Stromal cell of bone marrow (primary cell): ENCODE measurements around the gene KIF21B.

Source experiments
- DNase-seq: peaks from one replicate; pipeline ENCODE4 v3.0.0-alpha.2; 2012; ENCODE audit warnings: low read depth

Gene KIF21B

DNA sequence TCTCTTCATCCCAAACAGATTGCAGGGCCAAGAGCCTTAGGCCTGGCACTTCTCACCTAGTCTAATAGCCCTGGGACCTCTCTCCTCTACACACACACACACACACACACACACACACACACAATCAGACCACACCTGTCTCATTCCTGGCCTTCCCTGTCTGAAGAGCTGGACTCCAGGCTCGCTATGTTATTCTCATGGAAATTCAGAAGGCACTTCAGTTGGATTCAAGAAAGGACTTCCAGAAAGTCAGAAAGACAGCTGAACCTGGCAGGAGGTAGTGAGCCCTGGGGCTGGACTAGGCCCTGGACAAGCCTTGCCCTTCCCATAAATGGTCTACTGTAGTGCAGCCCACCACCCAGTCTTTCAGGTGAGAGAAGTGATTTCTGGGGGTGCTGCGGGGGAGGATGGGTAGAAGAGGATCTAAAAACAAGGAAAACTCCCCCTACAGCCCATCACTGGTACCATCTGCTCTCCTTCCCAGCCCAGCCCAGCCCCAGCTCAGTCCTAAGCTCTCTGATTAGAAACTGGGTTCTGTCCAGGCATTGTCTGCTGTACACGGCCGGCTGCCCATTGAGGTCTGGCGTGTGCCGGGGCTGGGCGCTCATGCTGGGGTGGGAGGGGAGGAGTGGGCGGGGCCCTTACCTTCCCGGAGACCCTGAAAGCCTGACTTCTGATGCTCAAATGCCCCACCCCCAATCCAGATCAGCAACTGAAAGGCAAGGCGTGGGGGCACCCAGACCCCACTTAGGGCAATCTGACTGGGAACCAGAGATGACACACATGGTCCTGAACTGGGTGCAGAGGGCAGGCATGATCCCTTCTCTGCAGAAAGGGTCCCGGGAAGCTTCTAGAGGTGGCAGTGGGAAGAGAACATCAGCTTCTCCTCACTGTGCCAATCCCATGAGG is 2.5 kb downstream of the KIF21B start:
- no peak for DNase-seq

DNA sequence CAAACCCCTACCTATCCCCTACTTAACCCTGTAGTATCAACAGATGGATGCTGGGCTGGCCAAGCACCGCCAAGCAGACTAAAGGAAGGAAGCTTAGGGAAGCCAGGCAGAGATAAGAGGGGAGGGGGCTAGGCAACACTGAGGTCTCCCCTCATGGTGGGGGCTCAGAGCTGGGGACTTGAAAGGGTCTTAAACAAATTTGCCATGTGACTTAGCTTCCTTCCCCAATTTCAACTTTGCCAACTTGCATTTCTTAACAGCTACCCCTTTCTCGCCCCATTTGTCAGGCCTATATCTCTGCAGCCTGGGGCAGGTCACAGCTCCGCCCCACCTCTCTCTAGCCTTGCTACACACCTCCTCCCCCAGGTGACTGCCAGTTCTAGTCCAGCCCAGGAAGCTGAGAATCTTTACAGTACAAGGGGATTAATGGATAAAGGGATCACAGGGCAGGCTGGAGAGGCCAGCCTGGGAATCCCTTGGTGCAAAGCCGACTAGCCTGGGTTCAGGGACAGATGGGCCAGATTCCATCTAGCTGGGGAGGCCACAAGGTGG is 3.4 kb downstream of the KIF21B start:
- DNase-seq, result no peak

GRCh38 chr1:201019321-201019977 is 4.1 kb downstream of the KIF21B start:
- DNase-seq, result no peak

DNA sequence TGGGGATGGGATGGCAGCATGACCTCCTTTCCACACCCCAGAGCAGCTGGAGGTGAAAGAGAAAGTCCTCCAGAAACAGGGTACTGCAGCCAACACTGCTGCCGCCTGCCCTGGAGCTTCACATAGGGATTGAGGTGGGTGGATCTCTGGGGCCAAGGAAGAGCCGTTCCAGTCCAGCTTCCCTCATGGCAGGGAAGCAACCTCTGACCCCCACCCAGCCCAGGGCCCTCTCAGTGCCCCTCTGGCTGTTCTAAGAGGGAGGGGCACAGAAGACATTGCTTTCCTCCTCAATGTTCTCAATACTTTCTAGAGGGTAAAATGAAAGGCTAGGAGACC is 5.7 kb downstream of the KIF21B start:
- DNase-seq, result no peak

GRCh38 chr1:201016943-201017827 is 6.3 kb downstream of the KIF21B start:
- no peak for DNase-seq

- peak; percentile 10 for DNase-seq
These were observed 7.3 kb downstream of the KIF21B start for GRCh38 chr1:201016211-201016651.

- DNase-seq, result no peak
These were observed 7.9 kb downstream of the KIF21B start for GRCh38 chr1:201015551-201016091.

- DNase-seq, result no peak
These were observed 8.7 kb downstream of the KIF21B start for GRCh38 chr1:201014816-201015200.

DNA sequence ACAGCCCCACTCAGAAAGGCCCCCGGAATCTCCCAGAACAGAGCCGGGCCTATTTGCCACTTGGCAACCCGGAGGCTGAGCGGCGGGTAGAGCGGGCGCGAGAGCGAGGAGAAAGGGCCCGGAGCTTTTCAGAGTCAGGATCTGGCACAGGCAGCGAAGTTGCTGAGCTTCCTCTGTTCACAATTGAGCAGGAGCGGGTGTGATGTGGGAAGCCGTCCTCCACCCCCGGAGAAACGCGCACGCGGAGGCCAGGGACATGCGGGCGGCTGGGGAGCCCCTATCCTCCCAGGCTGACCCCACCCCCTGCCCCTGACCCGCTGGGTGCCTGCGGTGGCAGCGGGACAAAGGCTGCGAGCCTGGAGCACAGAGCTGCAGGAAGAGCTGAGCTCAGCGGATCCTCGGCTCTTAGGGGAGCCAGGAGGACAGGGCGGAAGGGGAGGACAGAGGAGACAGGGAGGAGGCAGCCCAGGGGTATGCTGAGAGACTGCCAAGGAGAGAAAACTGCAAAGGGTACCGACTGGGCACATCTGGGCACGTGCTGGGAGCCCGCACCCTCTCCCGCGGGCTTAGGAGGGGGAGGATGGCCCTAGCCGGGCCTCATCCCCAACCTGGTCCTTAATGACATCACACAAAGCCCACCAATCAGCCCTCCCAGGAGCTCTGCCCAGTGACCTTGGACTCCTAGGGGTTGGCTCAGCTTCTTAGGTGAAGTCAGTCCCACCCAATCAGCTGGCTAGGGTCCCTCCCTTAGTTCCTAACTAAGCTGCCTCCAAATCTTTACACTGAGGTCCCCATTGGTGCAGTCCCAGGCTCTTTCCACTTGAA is 9.3 kb downstream of the KIF21B start:
- DNase-seq, result no peak

DNA sequence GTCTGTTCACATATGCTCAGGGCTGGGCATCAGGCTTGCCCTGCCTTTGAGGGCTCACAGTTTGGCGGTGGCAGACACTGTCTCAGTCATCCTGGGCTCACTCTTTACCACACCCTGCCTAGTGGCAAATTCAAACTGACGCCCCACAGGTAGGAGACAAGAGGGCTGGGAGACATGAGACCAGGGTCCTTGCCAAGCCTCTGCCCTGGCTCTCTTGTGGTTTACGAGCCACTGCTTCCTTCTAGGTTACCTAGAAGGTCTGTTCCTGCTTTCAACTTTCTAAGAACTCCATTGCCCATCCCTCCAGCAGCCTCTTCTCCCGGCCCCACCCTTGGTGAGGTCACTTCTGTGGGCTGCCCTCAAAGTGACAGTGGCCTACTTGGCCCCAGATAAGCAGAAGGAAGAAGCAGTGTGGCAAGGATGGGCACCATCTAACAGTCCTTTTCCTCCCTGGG is 10.5 kb downstream of the KIF21B start:
- DNase-seq, result no peak

- DNase-seq, result no peak
These were observed 11.9 kb downstream of the KIF21B start for GRCh38 chr1:201011616-201012015.

- no peak for DNase-seq
These were observed 13.4 kb downstream of the KIF21B start for GRCh38 chr1:201009962-201010645.

DNA sequence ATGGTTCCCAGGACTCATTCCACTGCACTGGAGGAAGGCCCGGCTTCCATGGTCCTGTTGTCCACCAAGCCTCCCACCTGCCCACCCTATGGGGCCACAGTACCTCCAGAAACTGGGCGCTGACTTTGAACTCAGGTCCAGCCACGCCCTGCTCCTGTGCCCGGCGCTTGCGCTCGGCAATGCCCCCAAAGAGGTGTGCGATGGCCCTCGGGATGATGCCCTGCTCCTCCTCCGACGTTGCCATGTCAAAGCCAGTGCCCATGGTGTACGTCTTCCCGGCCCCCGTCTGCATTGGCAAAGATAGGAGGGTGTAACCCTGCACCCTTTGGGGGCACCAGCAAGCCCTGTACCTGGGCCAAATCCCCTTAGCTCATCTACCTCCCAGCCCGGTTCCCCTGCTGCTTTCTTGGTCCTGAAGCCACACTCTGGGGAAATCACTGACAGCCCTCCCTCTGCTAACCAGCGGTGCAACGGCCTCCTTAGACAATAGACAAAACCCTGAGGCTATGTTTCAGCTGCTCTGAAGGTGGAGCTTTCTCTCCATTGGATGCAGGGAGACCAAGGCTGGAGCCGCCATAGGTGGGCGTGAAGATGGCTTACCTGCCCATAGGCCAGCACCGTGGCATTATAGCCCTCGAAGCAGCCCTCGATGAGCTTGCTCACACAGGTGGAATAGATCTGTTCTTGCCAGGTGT is 14.7 kb downstream of the KIF21B start:
- no peak for DNase-seq

GRCh38 chr1:201007481-201007880 is 16.0 kb downstream of the KIF21B start:
- no peak for DNase-seq

DNA sequence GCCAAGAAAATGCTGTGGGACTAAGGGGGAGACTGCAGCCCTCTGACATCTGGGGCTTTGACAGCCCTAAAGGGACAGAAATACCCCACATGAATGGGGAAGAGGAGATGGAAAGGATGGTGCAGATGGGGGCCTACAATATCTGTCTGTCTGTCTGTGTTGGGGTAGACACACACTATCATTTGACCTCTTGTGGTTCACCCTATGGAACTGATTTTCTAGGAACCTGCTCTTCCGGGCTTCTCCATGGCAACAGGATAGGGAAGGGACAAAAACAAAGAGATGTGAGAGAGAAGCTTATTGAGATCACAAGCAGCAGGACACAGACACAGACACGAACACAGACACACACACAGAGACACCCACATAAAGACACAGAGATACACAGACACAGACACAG is 17.1 kb downstream of the KIF21B start:
- no peak for DNase-seq

DNA sequence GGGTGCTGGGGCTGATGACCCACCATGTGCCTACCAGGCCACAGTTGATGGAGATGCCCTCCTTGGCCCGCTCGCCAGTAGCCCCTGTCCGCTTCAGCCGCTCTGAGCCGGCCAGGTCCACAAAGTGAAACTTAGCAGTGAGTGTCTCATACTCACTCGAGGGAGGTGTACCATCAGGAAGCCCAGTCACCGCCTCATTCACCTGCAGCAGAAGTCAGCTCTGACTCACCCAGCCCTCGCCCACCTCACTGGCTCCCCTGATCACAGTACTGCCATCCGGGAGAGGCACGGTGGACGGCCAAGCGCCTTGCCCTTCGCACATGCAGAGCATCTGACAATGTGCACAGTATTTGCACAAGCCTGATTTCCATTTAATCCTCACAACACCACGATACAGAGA is 18.8 kb downstream of the KIF21B start:
- DNase-seq, result no peak

GRCh38 chr1:201004154-201004553 is 19.4 kb downstream of the KIF21B start:
- no peak for DNase-seq

DNA sequence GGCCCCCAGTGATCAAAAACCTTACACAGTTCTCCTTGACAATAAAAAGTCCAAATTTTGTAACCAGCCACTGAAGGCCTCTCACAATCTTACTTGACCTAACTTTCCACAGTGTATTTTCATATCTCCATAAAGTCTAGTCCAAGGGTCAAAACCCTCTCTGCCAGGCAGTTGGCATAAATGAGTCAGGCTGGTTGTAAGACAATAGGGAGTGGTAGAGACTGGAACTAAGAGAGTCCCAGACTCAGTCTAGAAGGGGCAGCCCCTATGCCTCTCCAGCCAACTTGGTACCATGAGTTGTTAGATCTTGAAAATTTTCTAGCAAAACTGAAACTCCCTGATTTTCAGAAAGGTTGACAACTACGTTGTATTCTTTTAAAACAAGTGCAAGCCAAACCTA is 21.0 kb downstream of the KIF21B start:
- no peak for DNase-seq

- no peak for DNase-seq
These were observed 21.6 kb downstream of the KIF21B start for GRCh38 chr1:201001962-201002361.

GRCh38 chr1:201000391-201000790 is 23.1 kb downstream of the KIF21B start:
- no peak for DNase-seq
